Lung (tissue), 12 donors: ENCODE data around the gene VPS41. TPM values are rescaled to one million over a fixed set of nuclear protein-coding genes. Genes with fewer than 3 reads are reported as not detected.

Experiments
- ATAC-seq: fragments of 200-7000 bp; cut with Tn5 transposase; one replicate; pipeline ENCODE4 v1.9.1; 2020; ENCODE audit warnings: moderate number of reproducible peaks; ENCODE audit not compliant: insufficient read depth, low FRiP score
- DNase-seq, 3 donors: peaks; one replicate each; pipeline ENCODE4 v3.0.0-alpha.2; 2013 to 2017
- H3K27ac ChIP-seq, 2 donors: one replicate each; pipeline ENCODE4 v1.5.1; 2013; ENCODE audit warnings: mild to moderate bottlenecking in 2 of 2, moderate library complexity in 2 of 2, control low read depth in 1 of 2, inconsistent platforms in 1 of 2, low read depth in 1 of 2, low read length in 1 of 2
- H3K27me3 ChIP-seq, 3 donors: one replicate each; pipeline ENCODE4 v1.5.1; 2013; ENCODE audit warnings: low read length in 2 of 3; ENCODE audit not compliant: control insufficient read depth in 3 of 3, insufficient read depth in 3 of 3
- H3K36me3 ChIP-seq, 4 donors: one replicate each; pipeline ENCODE4 v1.5.1; 2013; ENCODE audit warnings: low read length in 4 of 4, mild to moderate bottlenecking in 1 of 4, moderate library complexity in 1 of 4; ENCODE audit not compliant: control insufficient read depth in 4 of 4, insufficient read depth in 4 of 4
- H3K4me1 ChIP-seq, 5 donors: one replicate each; pipeline ENCODE4 v1.5.1; 2013; ENCODE audit warnings: low read length in 5 of 5, mild to moderate bottlenecking in 2 of 5, moderate library complexity in 1 of 5; ENCODE audit not compliant: control insufficient read depth in 5 of 5, insufficient read depth in 5 of 5
- H3K4me3 ChIP-seq: one replicate; pipeline ENCODE4 v1.5.1; 2013; ENCODE audit warnings: mild to moderate bottlenecking, control low read depth, moderate library complexity
- H3K9ac ChIP-seq, 2 donors: one replicate each; pipeline ENCODE4 v1.5.1; 2013; ENCODE audit warnings: low read length in 2 of 2, control low read depth in 1 of 2; ENCODE audit not compliant: insufficient read depth in 1 of 2
- H3K9me3 ChIP-seq, 4 donors: one replicate each; pipeline ENCODE4 v1.5.1; 2013; ENCODE audit warnings: low read length in 3 of 4, mild to moderate bottlenecking in 1 of 4, moderate library complexity in 1 of 4; ENCODE audit not compliant: control insufficient read depth in 4 of 4, insufficient read depth in 3 of 4
- CTCF ChIP-seq: IDR thresholded peaks from 2 replicates; pipeline ENCODE4 v1.5.1; 2012; ENCODE audit warnings: mild to moderate bottlenecking; ENCODE audit errors: control extremely low read depth, extremely low read depth
- WGBS, 2 donors: extraction: QIAGEN DNeasy Blood & Tissue Kit; methylation state at CpG; one replicate each; pipeline ENCODE4 v1.1.7; 2013; 5-methylcytosine and 5-hydroxymethylcytosine counted together
- polyA plus RNA-seq, 2 donors: library from polyadenylated mRNA; stranded (reverse); fragments of 200-250 nt; gene quantifications; one replicate each; pipeline ENCODE4 v1.2.1, GENCODE V29; 2013
- total RNA-seq, 2 donors: library from RNA; depleted of rRNA in 1 of 2; stranded (reverse); fragments of >200 nt in 1 of 2; gene quantifications; one replicate each; pipeline ENCODE4 v1.2.1, GENCODE V29; 2014 to 2021
- donor health status: control.
- donor health status: control.
- donor health status: Bipolar disorder and iron deficiency.
- donor health status: healthy.
- donor health status: DM: yes; HTN: yes; CAD: no.

The VPS41 gene
- total and polyA plus RNA-seq, 4 donors: 13.8 to 88.6 (median 48.1) TPM

DNA sequence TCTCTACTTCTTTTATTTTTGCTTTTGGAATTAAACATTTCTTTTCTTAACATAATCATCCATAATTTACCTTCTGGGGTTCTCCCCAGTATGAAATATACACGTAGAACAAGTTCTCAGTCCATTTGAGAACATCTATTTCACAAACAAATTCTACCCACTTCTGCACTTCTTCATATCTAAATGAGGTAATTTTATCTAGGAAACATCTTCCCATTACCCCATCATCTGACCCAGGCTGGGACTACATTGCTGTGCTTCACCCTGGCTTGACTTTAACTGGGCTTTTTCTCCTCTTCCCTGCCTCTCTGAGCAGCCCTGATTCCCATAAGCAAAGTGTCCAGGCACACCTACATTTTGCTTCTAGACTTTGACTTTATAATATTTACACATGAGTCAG, 234.5 kb downstream of the VPS41 start:
- no peak for TF ChIP-seq CTCF
- DNase-seq (no peak), ATAC-seq (no peak)
- Histone ChIP-seq H3K4me1 (no peaks in the 10 kb centered on the region), H3K4me3 (no peak overlapping the region), H3K27me3 (no peaks in the 10 kb centered on the region), H3K36me3 (no peaks in the 10 kb centered on the region), H3K9ac (no peak overlapping the region), H3K9me3 (peaks cover 0 to 6% (median 1%) of the 10 kb centered on the region in 4 donors), H3K27ac (no peak overlapping the region)
- WGBS, 2 donors: 39 to 40% methylated on average over 1 of the region's 1 CpG

- Histone ChIP-seq H3K4me1 (no peaks in the 10 kb centered on the region), H3K4me3 (no peak overlapping the region), H3K27ac (no peak overlapping the region), H3K9me3 (peaks cover 0 to 6% (median under 1%) of the 10 kb centered on the region in 4 donors), H3K36me3 (no peaks in the 10 kb centered on the region), H3K9ac (no peak overlapping the region), H3K27me3 (no peaks in the 10 kb centered on the region)
- no peak for TF ChIP-seq CTCF
- DNase-seq: peak in 1 of 3 donors; percentile 6
- WGBS, 2 donors: 50 to 53% methylated on average over 3 of the region's 3 CpGs
- ATAC-seq: peak; percentile 54
Measured at GRCh38 chr7:38673795-38674194, 235.2 kb downstream of the VPS41 start.

Other genes starting within 250 kb of the VPS41 start
- under 1 TPM in 1 of 2 donors, not detected in 1; 0.18 TPM for gene POU6F2, start 68.7 kb upstream of the VPS41 start, total RNA-seq
- under 1 TPM in 1 of 2 donors, not detected in 1; 0.08 TPM for gene POU6F2, start 68.7 kb upstream of the VPS41 start, polyA plus RNA-seq